Dedifferentiated amniotic fluid mesenchymal stem cell (primary cell): Measurements from ENCODE around the gene GON7.
"Not testable (repeated sequence)": the region's sequence is repeated elsewhere in the genome, so short reads cannot be mapped to it uniquely, and the experiment has no call there.

ENCODE experiments used
- DNase-seq: peaks from one replicate; pipeline ENCODE4 v3.0.0-alpha.2; 2016; ENCODE audit errors: extremely low spot score

GON7 gene

DNA sequence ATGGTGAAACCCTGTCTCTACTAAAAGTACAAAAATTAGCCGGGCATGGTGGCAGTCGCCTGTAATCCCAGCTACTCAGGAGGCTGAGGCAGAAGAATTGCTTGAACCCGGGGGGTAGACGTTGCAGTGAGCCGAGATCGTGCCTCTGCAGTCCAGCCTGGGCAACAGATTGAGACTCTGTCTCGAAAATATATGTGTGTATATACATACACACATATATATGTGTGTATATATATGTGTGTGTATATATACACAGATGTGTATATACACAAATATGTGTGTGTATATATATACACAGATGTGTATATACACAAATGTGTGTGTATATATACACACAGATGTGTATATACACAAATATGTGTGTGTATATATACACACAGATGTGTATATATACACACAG, 48.5 kb downstream of the GON7 start:
- DNase-seq: not testable (repeated sequence)

DNA sequence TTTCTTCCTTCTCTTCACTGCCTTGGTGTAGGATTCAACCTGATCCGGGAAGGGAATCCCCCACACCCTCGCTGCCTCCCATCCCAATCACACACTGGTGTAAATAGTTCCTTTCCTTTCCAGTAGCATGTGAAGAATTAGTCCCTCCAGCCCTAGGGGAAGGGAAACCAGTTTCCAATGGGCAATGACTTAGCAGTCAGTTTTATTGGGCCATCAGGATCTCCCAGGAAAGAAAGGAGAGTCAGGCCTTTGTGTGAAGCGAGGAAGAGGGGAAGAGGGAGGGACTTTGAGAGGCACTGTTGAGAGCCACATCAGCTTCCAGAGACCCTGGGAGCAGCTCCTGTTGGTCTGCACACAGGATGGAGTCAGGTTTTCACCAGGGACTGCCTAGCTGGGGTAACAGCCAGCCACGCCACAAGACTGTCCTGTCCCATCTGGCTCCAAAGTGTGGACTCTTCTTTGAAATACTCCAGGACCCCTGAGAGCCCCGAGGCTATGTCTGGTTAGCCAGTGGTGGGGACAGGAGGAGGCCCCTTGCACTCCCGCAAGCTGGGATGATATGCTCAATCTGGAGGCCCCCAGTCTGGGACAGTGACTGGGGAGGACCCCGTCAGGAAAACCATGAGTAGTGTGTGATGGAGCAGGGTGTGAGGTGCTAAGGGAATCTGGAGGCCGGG, 50.0 kb downstream of the GON7 start:
- DNase-seq: no peak

DNA sequence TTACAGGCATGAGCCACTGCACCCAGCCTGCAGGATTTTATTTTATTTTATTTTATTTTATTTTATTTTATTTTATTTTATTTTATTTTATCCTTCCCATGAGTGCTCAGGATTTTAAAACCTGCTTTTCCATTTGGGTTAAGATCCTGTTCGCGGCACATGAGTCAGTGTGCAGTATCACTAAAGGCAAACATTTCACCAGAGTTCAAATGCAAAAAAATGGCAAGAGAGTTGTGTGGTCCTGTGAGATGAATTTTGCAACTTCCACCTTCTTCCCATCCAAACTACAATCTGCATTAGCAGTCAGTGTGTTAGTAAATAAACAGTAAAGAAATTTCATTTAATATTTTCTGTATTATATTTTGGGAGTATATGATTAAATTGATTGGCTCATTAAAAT, 51.2 kb downstream of the GON7 start:
- DNase-seq: no peak

DNA sequence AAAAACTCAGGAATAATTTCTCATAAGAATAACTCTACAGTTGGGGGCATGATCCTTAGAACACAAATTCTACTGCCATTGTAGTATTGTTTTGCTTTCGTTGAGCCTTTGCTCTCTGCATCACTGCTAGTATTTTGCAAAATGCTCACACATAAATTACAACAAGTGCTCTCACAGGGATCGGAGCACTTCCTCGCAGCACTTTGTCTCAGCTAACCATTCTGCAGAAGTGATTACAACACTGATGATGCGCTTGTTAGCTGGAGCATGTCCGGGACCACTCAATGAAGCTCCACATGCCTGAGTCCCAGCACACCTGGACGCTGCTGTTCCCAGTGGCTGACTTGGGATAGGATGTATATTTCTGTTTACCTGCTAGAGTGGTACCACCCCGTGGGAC, 53.7 kb downstream of the GON7 start:
- DNase-seq: no peak
